Body of pancreas (tissue), 4 donors: Measurements from ENCODE around the gene EGR4. TPM values are rescaled to one million over a fixed set of nuclear protein-coding genes. Genes with fewer than 3 reads are reported as not detected.

Source experiments
- ATAC-seq: fragments of 150-250 bp; one replicate; pipeline ENCODE4 v1.9.1; 2016
- DNase-seq, 4 donors: peaks; one replicate each; pipeline ENCODE4 v3.0.0-alpha.2; 2019
- H3K27ac ChIP-seq, 4 donors: fragments of 200-600 bp; sonication (generic); 1 replicate in 3 of 4; 2 replicates in 1 of 4; pipeline versions ENCODE4 v1.5.1 to v1.6.1; 2016 to 2019; ENCODE audit warnings: mild to moderate bottlenecking in 1 of 4, mixed read lengths in 1 of 4, moderate library complexity in 1 of 4
- H3K27me3 ChIP-seq, 2 donors: fragments of 200-600 bp; sonication (generic); one replicate each; pipeline ENCODE4 v1.6.0; 2016; ENCODE audit warnings: mild to moderate bottlenecking in 1 of 2
- H3K36me3 ChIP-seq, 2 donors: fragments of 200-600 bp; sonication (generic); replicated peaks in 1 of 2; 2 replicates each; pipeline ENCODE4 v1.5.1; 2016; ENCODE audit warnings: low read depth in 2 of 2; ENCODE audit not compliant: insufficient read depth in 1 of 2
- H3K4me1 ChIP-seq: fragments of 200-600 bp; sonication (generic); one replicate; pipeline ENCODE4 v1.6.0; 2016
- H3K4me3 ChIP-seq, 2 donors: fragments of 200-600 bp; sonication (generic); 1 replicate in 1 of 2; 2 replicates in 1 of 2; pipeline ENCODE4 v1.5.1; 2016 to 2019
- H3K9me3 ChIP-seq, 3 donors: fragments of 200-600 bp; sonication (generic); 1 replicate in 2 of 3; 2 replicates in 1 of 3; pipeline ENCODE4 v1.5.1; 2016
- CTCF ChIP-seq, 7 experiments: fragments of 450-650 bp in 4 of 7; fragments of 200-600 bp in 3 of 7; sonication (generic) in 3 of 7; IDR thresholded peaks; one replicate each; pipeline ENCODE4 v1.5.1; 2016 to 2019; ENCODE audit warnings: antibody characterized with exemption in 7 of 7
- POLR2A ChIP-seq, 3 donors: fragments of 450-650 bp; IDR thresholded peaks; one replicate each; pipeline ENCODE4 v1.6.1; 2016; ENCODE audit warnings: antibody characterized with exemption in 3 of 3, mild to moderate bottlenecking in 2 of 3
- WGBS, 2 donors: methylation state at CpG; one replicate each; pipeline ENCODE4 v1.1.5; 2017; 5-methylcytosine and 5-hydroxymethylcytosine counted together
- intact Hi-C: fragments of 100-400 bp; cut with DNase I; formaldehyde crosslinking; loops from one replicate; pipeline ENCODE4 v1.15.1; 2023
- total RNA-seq, 2 donors: library from RNA; depleted of rRNA; stranded (reverse); fragments of >200 nt; gene quantifications; one replicate each; pipeline ENCODE4 v1.1.0, GENCODE V29; 2016

Gene EGR4
- total RNA-seq, 2 donors from 2014 or later: not detected

- DNase-seq (no peak), ATAC-seq (no peak)
- no peak overlapping the region for H3K4me3 ChIP-seq
- H3K27ac ChIP-seq: no peak overlapping the region
- TF ChIP-seq CTCF (IDR thresholded peaks at IDR 0.05) (no peak), POLR2A (IDR thresholded peaks at IDR 0.05) (no peak)
- peaks cover 0 to 10% of the 10 kb centered on the region in 2 donors for H3K36me3 ChIP-seq
- intact Hi-C loops: no loop called here
- no peaks in the 10 kb centered on the region for H3K27me3 ChIP-seq
- 53 to 54% methylated on average over 4 of the region's 4 CpGs for WGBS, 2 donors
- H3K4me1 ChIP-seq: peaks cover 10% of the 10 kb centered on the region
- no peaks in the 10 kb centered on the region for H3K9me3 ChIP-seq
Observed at GRCh38 chr2:73255007-73255644, 38.2 kb downstream of the EGR4 start.

GRCh38 chr2:73254343-73255006 lies 38.9 kb downstream of the EGR4 start:
- ATAC-seq: no peak
- Histone ChIP-seq H3K36me3 (peaks cover 0 to 12% of the 10 kb centered on the region in 2 donors), H3K4me3 (no peak overlapping the region), H3K9me3 (no peaks in the 10 kb centered on the region), H3K27ac (no peak overlapping the region), H3K4me1 (peaks cover 17% of the 10 kb centered on the region), H3K27me3 (no peaks in the 10 kb centered on the region)
- no peak for DNase-seq
- 95 to 99% methylated on average over 7 of the region's 7 CpGs for WGBS, 2 donors
- TF ChIP-seq POLR2A (IDR thresholded peaks at IDR 0.05) (no peak), CTCF (IDR thresholded peaks at IDR 0.05) (no peak)
- intact Hi-C loops: no loop called here

- no peak for TF ChIP-seq CTCF (IDR thresholded peaks at IDR 0.05)
- no peak for TF ChIP-seq POLR2A (IDR thresholded peaks at IDR 0.05)
- no peaks in the 10 kb centered on the region for H3K27me3 ChIP-seq
- no peak overlapping the region for H3K27ac ChIP-seq
- ATAC-seq (no peak), DNase-seq (peak in 2 of 4 donors; percentile 25 to 32)
- H3K36me3 ChIP-seq: peaks cover 0 to 17% of the 10 kb centered on the region in 2 donors
- H3K9me3 ChIP-seq: no peaks in the 10 kb centered on the region
- H3K4me1 ChIP-seq: peaks cover 17% of the 10 kb centered on the region
- H3K4me3 ChIP-seq: no peak overlapping the region
- WGBS, 2 donors: 73 to 76% methylated on average over 3 of the region's 3 CpGs
- intact Hi-C loops: no loop called here
Observed at GRCh38 chr2:73253901-73254300, 39.4 kb downstream of the EGR4 start.

- DNase-seq (no peak), ATAC-seq (no peak)
- Histone ChIP-seq H3K4me3 (no peak overlapping the region), H3K27me3 (no peaks in the 10 kb centered on the region), H3K27ac (no peak overlapping the region), H3K4me1 (peaks cover 17% of the 10 kb centered on the region), H3K36me3 (peaks cover 0 to 21% of the 10 kb centered on the region in 2 donors), H3K9me3 (no peaks in the 10 kb centered on the region)
- intact Hi-C loops: no loop called here
- 62 to 67% methylated on average over 2 of the region's 2 CpGs for WGBS, 2 donors
- TF ChIP-seq CTCF (IDR thresholded peaks at IDR 0.05) (no peak), POLR2A (IDR thresholded peaks at IDR 0.05) (no peak)
Observed at GRCh38 chr2:73253400-73253799, 39.9 kb downstream of the EGR4 start.
